ENCODE measurements around the gene ADGRL3.

Gene ADGRL3

GRCh38 chr4:61579786-61580185, 379.7 kb downstream of the ADGRL3 start:
- DNase-seq (ENCODE audit: low read depth) = no peak
- no peak overlapping the region for H3K4me3 ChIP-seq (ENCODE audit: low read depth, low read length)
- TF ChIP-seq CTCF (IDR thresholded peaks at IDR 0.05; ENCODE audit: low read depth, low read length, missing control alignments) = no peak

DNA sequence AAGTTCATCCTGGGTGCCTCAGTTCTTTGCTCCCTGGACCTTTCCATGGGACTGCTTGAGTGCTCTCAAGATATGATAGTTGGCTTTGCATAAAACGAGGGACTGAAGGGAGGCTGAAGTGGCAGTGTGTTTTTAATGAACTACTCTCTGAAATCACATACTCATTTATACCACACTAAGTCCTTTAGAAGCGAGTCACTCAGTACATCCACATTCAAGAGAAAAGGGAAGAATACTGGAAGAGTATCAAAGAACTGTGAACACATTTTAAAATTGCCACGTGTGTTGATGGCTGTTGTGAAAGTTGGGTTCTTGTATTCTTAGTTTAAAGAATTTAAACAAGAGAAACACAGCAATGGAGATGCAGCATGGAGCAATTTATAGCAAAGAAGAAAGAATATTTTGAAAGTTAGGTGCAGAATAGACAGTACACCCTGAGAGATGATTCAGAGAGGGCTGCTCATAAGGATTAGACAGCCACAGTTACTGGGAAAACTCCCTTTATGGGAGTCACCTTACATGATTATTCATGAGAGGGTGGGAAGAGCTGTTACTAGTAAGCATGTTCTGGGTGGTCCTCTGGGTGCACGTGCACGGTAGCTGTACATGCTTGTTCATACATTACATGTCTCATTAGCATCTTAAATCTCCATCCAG, 380.7 kb downstream of the ADGRL3 start:
- no peak overlapping the region for H3K4me3 ChIP-seq (ENCODE audit: low read depth, low read length)
- no peak for TF ChIP-seq CTCF (IDR thresholded peaks at IDR 0.05; ENCODE audit: low read depth, low read length, missing control alignments)
- DNase-seq (ENCODE audit: low read depth) = no peak

DNA sequence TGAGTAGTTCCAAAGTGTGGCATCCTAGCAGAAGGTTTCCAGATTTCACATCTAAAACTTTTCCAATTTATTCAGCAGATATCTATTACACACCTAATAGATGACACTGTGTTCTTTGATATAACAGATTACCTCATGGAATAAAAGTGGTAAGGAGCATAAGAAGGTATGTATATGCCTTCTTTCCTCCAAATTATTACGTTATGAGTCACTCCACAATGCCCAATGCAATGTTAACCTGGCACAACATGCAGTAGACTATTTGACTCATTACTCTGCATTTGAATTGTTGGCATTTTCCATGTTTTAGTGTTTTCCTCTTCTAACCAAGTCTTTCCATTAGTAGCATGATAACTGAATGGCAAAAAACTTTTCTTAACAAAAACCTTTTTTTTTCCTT, 383.6 kb downstream of the ADGRL3 start:
- no peak for TF ChIP-seq CTCF (IDR thresholded peaks at IDR 0.05; ENCODE audit: low read depth, low read length, missing control alignments)
- H3K4me3 ChIP-seq (ENCODE audit: low read depth, low read length) = no peak overlapping the region
- no peak for DNase-seq (ENCODE audit: low read depth)

GRCh38 chr4:61588621-61589402, 388.7 kb downstream of the ADGRL3 start:
- no peak for DNase-seq (ENCODE audit: low read depth)
- no peak overlapping the region for H3K4me3 ChIP-seq (ENCODE audit: low read depth, low read length)
- TF ChIP-seq CTCF (IDR thresholded peaks at IDR 0.05; ENCODE audit: low read depth, low read length, missing control alignments) = no peak

- H3K4me3 ChIP-seq (ENCODE audit: low read depth, low read length) = no peak overlapping the region
- no peak for TF ChIP-seq CTCF (IDR thresholded peaks at IDR 0.05; ENCODE audit: low read depth, low read length, missing control alignments)
- no peak for DNase-seq (ENCODE audit: low read depth)
These were observed 390.8 kb downstream of the ADGRL3 start for GRCh38 chr4:61590881-61591280.

GRCh38 chr4:61596606-61597340, 396.6 kb downstream of the ADGRL3 start:
- H3K4me3 ChIP-seq (ENCODE audit: low read depth, low read length) = no peak overlapping the region
- DNase-seq (ENCODE audit: low read depth) = no peak
- no peak for TF ChIP-seq CTCF (IDR thresholded peaks at IDR 0.05; ENCODE audit: low read depth, low read length, missing control alignments)

Data from GM12864 (cell line).